Panc1 (cell line): ENCODE data around the gene WDR76. TPM values are rescaled to one million over a fixed set of nuclear protein-coding genes. Genes with fewer than 3 reads are reported as not detected.
A peak's percentile ranks its signal among the peaks of the same experiment; 100 is the strongest.
"Not testable (repeated sequence)": the region's sequence is repeated elsewhere in the genome, so short reads cannot be mapped to it uniquely, and the experiment has no call there.

Experiments used
- ATAC-seq: fragments of 200-7000 bp; cut with Tn5 transposase; 2 replicates; pipeline ENCODE4 v1.9.1; 2020; ENCODE audit warnings: mild to moderate bottlenecking, moderate library complexity
- BruUV-seq: library from RNA; stranded (reverse); fragments of 400-500 nt; replicated peaks from 2 replicates; lab custom pipeline; 2021; lab: Mats Ljungman, UMichigan
- CTCF ChIA-PET: fragments of 300-600 bp; sonication (Branson Sonifier 250); formaldehyde crosslinking; loops from one replicate; lab custom pipeline; 2022; ENCODE audit warnings: antibody characterized with exemption; lab: Charles Lee
- POLR2A ChIA-PET: fragments of 300-600 bp; sonication (Branson Sonifier 250); formaldehyde crosslinking; loops from one replicate; lab custom pipeline; 2022; ENCODE audit warnings: antibody characterized with exemption; lab: Charles Lee
- DNase-seq: peaks from one replicate; pipeline ENCODE4 v3.0.0-alpha.2; 2010; ENCODE audit warnings: low read depth, low spot score
- H3K27ac ChIP-seq: 2 replicates; pipeline ENCODE4 v1.5.1; 2011; ENCODE audit warnings: mild to moderate bottlenecking, low read length, inconsistent platforms
- H3K27me3 ChIP-seq: fragments of 200-500 bp; sonication (Bioruptor generic); 2 replicates; pipeline ENCODE4 v1.6.0; 2014; ENCODE audit warnings: low read length, inconsistent platforms; ENCODE audit not compliant: control insufficient read depth, insufficient read depth
- H3K36me3 ChIP-seq: fragments of 200-500 bp; sonication (Bioruptor generic); 2 replicates; pipeline ENCODE4 v1.5.1; 2014; ENCODE audit warnings: inconsistent platforms, mild to moderate bottlenecking, low read length, moderate library complexity; ENCODE audit not compliant: control insufficient read depth, insufficient read depth
- H3K4me1 ChIP-seq: 2 replicates; pipeline ENCODE4 v1.5.1; 2011; ENCODE audit warnings: inconsistent platforms, mild to moderate bottlenecking, low read length, moderate library complexity; ENCODE audit not compliant: control insufficient read depth, insufficient read depth
- H3K4me3 ChIP-seq, 2 experiments: 2 replicates each; pipeline ENCODE4 v1.5.1; 2011 to 2012; ENCODE audit warnings: low read depth in 2 of 2, low read length in 2 of 2, mild to moderate bottlenecking in 2 of 2, inconsistent platforms in 1 of 2, moderate library complexity in 1 of 2
- H3K9me3 ChIP-seq: fragments of 200-500 bp; sonication (Bioruptor generic); 2 replicates; pipeline ENCODE4 v1.5.1; 2014; ENCODE audit warnings: low read depth, mild to moderate bottlenecking, inconsistent platforms, low read length, moderate library complexity; ENCODE audit not compliant: control insufficient read depth, insufficient read depth
- CTCF ChIP-seq: fragments of 450-650 bp; IDR thresholded peaks from 2 replicates; pipeline ENCODE4 v1.5.1; 2017; ENCODE audit warnings: mild to moderate bottlenecking
- POLR2AphosphoS5 ChIP-seq: IDR thresholded peaks from 2 replicates; pipeline ENCODE4 v1.6.1; 2012; ENCODE audit warnings: mild to moderate bottlenecking, low read depth, low read length, moderate library complexity
- REST ChIP-seq, 2 experiments: IDR thresholded peaks; 2 replicates each; pipeline ENCODE4 v1.6.1; 2011 to 2012; ENCODE audit warnings: low read depth in 2 of 2, control low read depth in 1 of 2, low read length in 1 of 2, mild to moderate bottlenecking in 1 of 2, moderate library complexity in 1 of 2; ENCODE audit not compliant: insufficient read depth in 1 of 2
- SIN3A ChIP-seq: IDR thresholded peaks from 2 replicates; pipeline ENCODE4 v1.6.1; 2012; ENCODE audit warnings: low read depth, mild to moderate bottlenecking, low read length, moderate library complexity, borderline replicate concordance; ENCODE audit not compliant: insufficient read depth
- TCF7L2 ChIP-seq: IDR thresholded peaks from 2 replicates; pipeline ENCODE4 v1.6.1; 2011; ENCODE audit warnings: mild to moderate bottlenecking, low read depth, low read length, inconsistent platforms
- in situ Hi-C: cut with HindIII; loops from 2 replicates; pipeline ENCODE4 v1.10.0; 2016; ENCODE audit warnings: low sequenced_read_pairs, low pct_unique_long_range_greater_than_20kb
- intact Hi-C: fragments of 100-400 bp; cut with micrococcal nuclease; formaldehyde crosslinking; loops from one replicate; pipeline ENCODE4 v1.10.0; 2022; ENCODE audit not compliant: unreplicated experiment
- total RNA-seq: library from RNA; stranded (reverse); gene quantifications from one replicate; pipeline ENCODE4 v1.2.1, GENCODE V29; 2021; ENCODE audit not compliant: unreplicated experiment

WDR76 gene
- total RNA-seq, 1 experiment from 2014 or later, result 40.0 TPM

DNA sequence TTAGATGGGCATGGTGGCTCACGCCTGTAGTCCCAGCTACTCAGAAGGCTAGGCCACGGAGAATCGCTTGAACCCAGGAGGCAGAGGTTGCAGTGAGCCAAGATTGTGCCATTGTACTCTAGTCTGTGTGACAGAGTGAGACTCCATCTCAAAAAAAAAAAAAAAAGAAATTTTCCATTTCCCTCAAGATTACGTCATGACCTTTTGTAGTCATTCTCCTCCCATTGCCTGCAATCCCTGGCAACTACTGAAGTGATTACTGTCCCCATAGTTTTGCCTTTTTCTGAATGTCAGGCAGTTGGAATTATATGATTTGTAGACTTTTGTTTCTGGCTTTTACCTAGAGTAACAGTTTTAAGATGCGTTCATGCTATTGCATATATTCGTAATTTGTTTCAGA, 28.0 kb downstream of the WDR76 start:
- H3K4me3 ChIP-seq, result no peak overlapping the region
- BruUV-seq, result no TSS peak
- ChIA-PET POLR2A (no interaction called here), CTCF (no interaction called here)
- intact Hi-C loops, result no loop called here
- H3K9me3 ChIP-seq, result no peaks in the 10 kb centered on the region
- no peak overlapping the region for H3K27ac ChIP-seq
- in situ Hi-C loops, result no loop called here
- TF ChIP-seq TCF7L2, result no peak
- TF ChIP-seq SIN3A, result no peak
- no peak for TF ChIP-seq POLR2AphosphoS5
- TF ChIP-seq CTCF, result no peak
- TF ChIP-seq REST (IDR thresholded peaks at IDR 0.05; ENCODE audit: insufficient read depth in 1 of 2, low read depth in 2 of 2, low read length in 1 of 2), result no peak
- H3K27me3 ChIP-seq, result no peaks in the 10 kb centered on the region
- no peak for DNase-seq
- no peak for ATAC-seq
- H3K4me1 ChIP-seq, result no peaks in the 10 kb centered on the region
- peaks cover 3% of the 10 kb centered on the region; the same call in 1 of the 2 replicates for H3K36me3 ChIP-seq

- H3K4me3 ChIP-seq, result no peak overlapping the region
- H3K9me3 ChIP-seq, result no peaks in the 10 kb centered on the region
- H3K4me1 ChIP-seq, result no peaks in the 10 kb centered on the region
- no peaks in the 10 kb centered on the region for H3K27me3 ChIP-seq
- TF ChIP-seq CTCF (no peak), POLR2AphosphoS5 (no peak), SIN3A (no peak), TCF7L2 (no peak), REST (IDR thresholded peaks at IDR 0.05; ENCODE audit: insufficient read depth in 1 of 2, low read depth in 2 of 2, low read length in 1 of 2) (no peak)
- intact Hi-C loops, result no loop called here
- peaks cover 6% of the 10 kb centered on the region; the same call in 1 of the 2 replicates for H3K36me3 ChIP-seq
- in situ Hi-C loops, result no loop called here
- ChIA-PET CTCF (no interaction called here), POLR2A (no interaction called here)
- BruUV-seq, result no TSS peak
- DNase-seq (no peak), ATAC-seq (no peak)
- H3K27ac ChIP-seq, result no peak overlapping the region
Measured at GRCh38 chr15:43859546-43859945, 32.7 kb downstream of the WDR76 start.

GRCh38 chr15:43866636-43867035, 39.8 kb downstream of the WDR76 start:
- BruUV-seq, result TSS peak; percentile 27
- CTCF ChIA-PET, H3K4me1 ChIP-seq, H3K4me3 ChIP-seq, in situ Hi-C loops, ATAC-seq, H3K27me3 ChIP-seq, H3K27ac ChIP-seq, intact Hi-C loops, DNase-seq, H3K9me3 ChIP-seq: not testable (repeated sequence)
- H3K36me3 ChIP-seq, result peaks cover 14% of the 10 kb centered on the region; the same call in 1 of the 2 replicates
- POLR2A ChIA-PET, result interaction anchor here (0.6 kb wide), 1 partner anchor 32 kb away, joined by 3 read pairs; no protein-coding TSS in a partner anchor
